H9 (cell line): Measurements from ENCODE around the gene GAMT. TPM values are rescaled to one million over a fixed set of nuclear protein-coding genes. Genes with fewer than 3 reads are reported as not detected.

Experiments used
- DNase-seq: peaks from one replicate; pipeline ENCODE4 v3.0.0-alpha.2; 2017
- H2AFZ ChIP-seq: one replicate; pipeline ENCODE4 v1.6.1; 2013; ENCODE audit warnings: mild to moderate bottlenecking, low read length, control low read depth, moderate library complexity
- H2AK5ac ChIP-seq: 2 replicates; pipeline ENCODE4 v1.6.1; 2013; ENCODE audit warnings: low read length, control low read depth, mixed read lengths; ENCODE audit not compliant: insufficient read length
- H2BK120ac ChIP-seq: one replicate; pipeline ENCODE4 v1.6.1; 2013; ENCODE audit warnings: low read depth, mild to moderate bottlenecking, low read length, control low read depth, inconsistent platforms; ENCODE audit not compliant: poor library complexity, severe bottlenecking
- H2BK12ac ChIP-seq: 2 replicates; pipeline ENCODE4 v1.6.1; 2013; ENCODE audit warnings: low read length, control low read depth, mixed read lengths, low read depth; ENCODE audit not compliant: insufficient read length
- H2BK15ac ChIP-seq: 2 replicates; pipeline ENCODE4 v1.6.1; 2013; ENCODE audit warnings: low read depth, low read length, control low read depth
- H2BK20ac ChIP-seq: one replicate; pipeline ENCODE4 v1.6.1; 2013; ENCODE audit warnings: low read depth, mild to moderate bottlenecking, low read length, control low read depth, inconsistent platforms; ENCODE audit not compliant: poor library complexity, severe bottlenecking
- H2BK5ac ChIP-seq: 2 replicates; pipeline ENCODE4 v1.6.1; 2013; ENCODE audit warnings: low read length, control low read depth, mixed read lengths; ENCODE audit not compliant: insufficient read length
- H3K14ac ChIP-seq: 2 replicates; pipeline ENCODE4 v1.6.1; 2013; ENCODE audit warnings: low read length, control low read depth; ENCODE audit not compliant: insufficient read depth
- H3K18ac ChIP-seq: 2 replicates; pipeline ENCODE4 v1.6.1; 2013; ENCODE audit warnings: low read depth, mild to moderate bottlenecking, mixed read lengths, low read length, control low read depth; ENCODE audit not compliant: insufficient read length
- H3K23ac ChIP-seq: 2 replicates; pipeline ENCODE4 v1.6.1; 2013; ENCODE audit warnings: low read length, control low read depth, mixed read lengths, low read depth; ENCODE audit not compliant: insufficient read length
- H3K23me2 ChIP-seq: 2 replicates; pipeline ENCODE4 v1.6.1; 2013; ENCODE audit warnings: low read depth, mild to moderate bottlenecking, mixed read lengths, low read length, control low read depth; ENCODE audit not compliant: insufficient read length, poor library complexity, severe bottlenecking
- H3K27ac ChIP-seq: 2 replicates; pipeline ENCODE4 v1.5.1; 2013; ENCODE audit warnings: low read length, control low read depth, mixed read lengths, low read depth; ENCODE audit not compliant: insufficient read length
- H3K27me3 ChIP-seq: 2 replicates; pipeline ENCODE4 v1.6.1; 2013; ENCODE audit warnings: low read length, control low read depth, inconsistent platforms; ENCODE audit not compliant: insufficient read depth
- H3K4ac ChIP-seq: 2 replicates; pipeline ENCODE4 v1.6.1; 2013; ENCODE audit warnings: low read depth, mild to moderate bottlenecking, control low read depth, inconsistent platforms, low read length, moderate library complexity
- H3K4me1 ChIP-seq: 2 replicates; pipeline ENCODE4 v1.6.1; 2013; ENCODE audit warnings: low read length, control low read depth, inconsistent platforms; ENCODE audit not compliant: insufficient read depth
- H3K4me2 ChIP-seq: 2 replicates; pipeline ENCODE4 v1.6.1; 2013; ENCODE audit warnings: low read length, control low read depth, mixed read lengths; ENCODE audit not compliant: insufficient read length, insufficient read depth
- H3K56ac ChIP-seq: 2 replicates; pipeline ENCODE4 v1.6.1; 2013; ENCODE audit warnings: low read depth, mild to moderate bottlenecking, mixed read lengths, low read length, control low read depth; ENCODE audit not compliant: insufficient read length
- H3K79me1 ChIP-seq: 2 replicates; pipeline ENCODE4 v1.6.1; 2013; ENCODE audit warnings: low read depth, mild to moderate bottlenecking, moderate library complexity, low read length, control low read depth, inconsistent platforms; ENCODE audit not compliant: insufficient read depth, poor library complexity, severe bottlenecking
- H3K79me2 ChIP-seq: 2 replicates; pipeline ENCODE4 v1.6.1; 2013; ENCODE audit warnings: low read length, control low read depth, inconsistent platforms; ENCODE audit not compliant: insufficient read depth
- H3K9ac ChIP-seq: 2 replicates; pipeline ENCODE4 v1.6.1; 2013; ENCODE audit warnings: low read length, control low read depth, mixed read lengths; ENCODE audit not compliant: insufficient read length; ENCODE audit errors: extremely low read depth
- H3K9me3 ChIP-seq: one replicate; pipeline ENCODE4 v1.6.1; 2013; ENCODE audit warnings: low read depth, low read length, inconsistent platforms; ENCODE audit not compliant: control insufficient read depth
- H3T11ph ChIP-seq: one replicate; pipeline ENCODE4 v1.6.1; 2013; ENCODE audit warnings: mild to moderate bottlenecking, low read length, control low read depth, inconsistent platforms
- H4K20me1 ChIP-seq: one replicate; pipeline ENCODE4 v1.6.1; 2013; ENCODE audit not compliant: control insufficient read depth, insufficient read length, insufficient read depth
- H4K5ac ChIP-seq: 2 replicates; pipeline ENCODE4 v1.6.1; 2013; ENCODE audit warnings: low read depth, mild to moderate bottlenecking, mixed read lengths, low read length, control low read depth; ENCODE audit not compliant: insufficient read length
- H4K8ac ChIP-seq: replicated peaks from 2 replicates; pipeline ENCODE4 v1.6.1; 2013; ENCODE audit warnings: low read length, control low read depth, mixed read lengths, low read depth; ENCODE audit not compliant: insufficient read length
- H4K91ac ChIP-seq: 2 replicates; pipeline ENCODE4 v1.6.1; 2013; ENCODE audit warnings: low read depth, mild to moderate bottlenecking, moderate library complexity, mixed read lengths, low read length, control low read depth; ENCODE audit not compliant: insufficient read length
- H3K27ac Mint-ChIP-seq, 3 experiments: 2 replicates in 2 of 3; 3 replicates in 1 of 3; pipeline ENCODE4 v1.8.0; 2020 to 2021; ENCODE audit warnings: mixed read lengths in 3 of 3, mild to moderate bottlenecking in 1 of 3, moderate library complexity in 1 of 3
- H3K27me3 Mint-ChIP-seq: 2 replicates; pipeline ENCODE4 v1.8.0; 2021; ENCODE audit warnings: low read depth, mild to moderate bottlenecking, moderate library complexity, mixed read lengths
- H3K36me3 Mint-ChIP-seq, 3 experiments: 2 replicates in 2 of 3; 3 replicates in 1 of 3; pipeline ENCODE4 v1.8.0; 2020 to 2021; ENCODE audit warnings: low read depth in 3 of 3, mixed read lengths in 3 of 3; ENCODE audit not compliant: insufficient read depth in 1 of 3
- H3K4me1 Mint-ChIP-seq, 2 experiments: 2 replicates each; pipeline ENCODE4 v1.8.0; 2020; ENCODE audit warnings: mixed read lengths in 2 of 2
- H3K4me3 Mint-ChIP-seq, 2 experiments: 2 replicates in 1 of 2; 3 replicates in 1 of 2; pipeline ENCODE4 v1.8.0; 2020 to 2021; ENCODE audit warnings: mild to moderate bottlenecking in 2 of 2, mixed read lengths in 2 of 2, moderate library complexity in 1 of 2
- H3K9me3 Mint-ChIP-seq, 2 experiments: 2 replicates in 1 of 2; 3 replicates in 1 of 2; pipeline ENCODE4 v1.8.0; 2020; ENCODE audit warnings: mild to moderate bottlenecking in 2 of 2, mixed read lengths in 2 of 2, moderate library complexity in 1 of 2
- WGBS: extraction: QIAGEN DNeasy Blood & Tissue Kit; methylation state at CpG from one replicate; pipeline ENCODE4 v1.1.7; 2013; ENCODE audit warnings: missing lambda C conversion rate, low lambda C conversion rate, mixed read lengths; ENCODE audit not compliant: insufficient read length; ENCODE audit errors: extremely low coverage; 5-methylcytosine and 5-hydroxymethylcytosine counted together
- total RNA-seq: library from RNA; stranded (reverse); gene quantifications from 2 replicates; pipeline ENCODE4 v1.2.1, GENCODE V29; 2021
- TF ChIP-seq, protein P1 (sequence below): fragments of 200-600 bp; sonication (generic); conservative IDR thresholded peaks from 3 replicates; pipeline ENCODE4 v1.8.0; 2021; ENCODE audit warnings: antibody characterized with exemption, mild to moderate bottlenecking

The GAMT gene
- total RNA-seq, 1 experiment from 2014 or later, result 26.6 TPM

DNA sequence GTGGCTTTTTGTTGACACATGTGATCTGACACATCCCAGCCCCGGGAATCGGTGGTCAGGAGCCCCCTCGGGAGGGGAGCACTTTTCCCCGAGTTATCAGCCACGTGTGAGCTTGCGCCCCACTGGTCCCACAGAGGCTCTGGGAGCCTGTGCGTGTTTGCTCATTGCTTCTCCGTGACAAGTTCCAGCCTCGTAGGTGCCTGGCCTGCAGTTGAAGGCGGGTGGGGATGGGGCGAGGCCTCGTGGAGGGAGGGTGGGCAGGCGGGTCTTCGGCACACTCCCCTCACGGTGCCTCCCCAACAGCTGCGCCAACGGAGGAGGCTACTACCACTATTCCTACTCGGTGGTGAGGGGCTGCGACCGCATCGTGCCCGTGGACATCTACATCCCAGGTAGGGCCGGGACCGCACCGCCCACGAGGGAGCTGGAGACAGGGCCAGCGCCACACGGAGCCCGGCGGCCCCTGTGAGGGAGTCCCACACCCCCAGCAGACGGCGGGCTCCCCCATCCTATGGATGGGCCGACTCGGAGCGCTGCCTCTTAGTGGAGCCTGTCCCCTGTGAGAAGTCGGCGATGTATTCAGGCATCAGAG lies 8.3 kb downstream of the GAMT start:
- Histone ChIP-seq H3K4ac (no peak overlapping the region), H3K27ac (no peak overlapping the region), H3K23ac (no peak overlapping the region), H4K8ac (no peak overlapping the region), H3K56ac (no peak overlapping the region), H2AFZ (no peak overlapping the region), H3K27me3 (no peaks in the 10 kb centered on the region), H3K9ac (no peak overlapping the region), H4K20me1 (no peaks in the 10 kb centered on the region), H3K23me2 (no peaks in the 10 kb centered on the region), H4K91ac (no peak overlapping the region), H2BK20ac (no peak overlapping the region), H3K18ac (no peak overlapping the region), H3K4me1 (no peaks in the 10 kb centered on the region), H3K79me2 (no peaks in the 10 kb centered on the region), H3K79me1 (no peaks in the 10 kb centered on the region), H3K4me2 (no peak overlapping the region), H3K9me3 (no peaks in the 10 kb centered on the region), H4K5ac (no peak overlapping the region), H3T11ph (no peak overlapping the region), H2BK15ac (no peak overlapping the region), H3K14ac (no peak overlapping the region), H2BK5ac (no peak overlapping the region), H2BK12ac (no peak overlapping the region), H2BK120ac (no peak overlapping the region), H2AK5ac (no peak overlapping the region)
- Mint-ChIP-seq H3K27me3 (no peaks in the 10 kb centered on the region), H3K4me3 (no peak overlapping the region), H3K27ac (no peak overlapping the region), H3K9me3 (no peaks in the 10 kb centered on the region), H3K4me1 (peaks cover 0 to 6% of the 10 kb centered on the region in 2 experiments; a peak in 2 of 4 replicates), H3K36me3 (peaks cover 17 to 43% (median 38%) of the 10 kb centered on the region in 3 experiments; a peak in 6 of 7 replicates)
- no CpG with 5 or more reads among the region's 37 CpGs for WGBS
- TF ChIP-seq, protein P1, sequence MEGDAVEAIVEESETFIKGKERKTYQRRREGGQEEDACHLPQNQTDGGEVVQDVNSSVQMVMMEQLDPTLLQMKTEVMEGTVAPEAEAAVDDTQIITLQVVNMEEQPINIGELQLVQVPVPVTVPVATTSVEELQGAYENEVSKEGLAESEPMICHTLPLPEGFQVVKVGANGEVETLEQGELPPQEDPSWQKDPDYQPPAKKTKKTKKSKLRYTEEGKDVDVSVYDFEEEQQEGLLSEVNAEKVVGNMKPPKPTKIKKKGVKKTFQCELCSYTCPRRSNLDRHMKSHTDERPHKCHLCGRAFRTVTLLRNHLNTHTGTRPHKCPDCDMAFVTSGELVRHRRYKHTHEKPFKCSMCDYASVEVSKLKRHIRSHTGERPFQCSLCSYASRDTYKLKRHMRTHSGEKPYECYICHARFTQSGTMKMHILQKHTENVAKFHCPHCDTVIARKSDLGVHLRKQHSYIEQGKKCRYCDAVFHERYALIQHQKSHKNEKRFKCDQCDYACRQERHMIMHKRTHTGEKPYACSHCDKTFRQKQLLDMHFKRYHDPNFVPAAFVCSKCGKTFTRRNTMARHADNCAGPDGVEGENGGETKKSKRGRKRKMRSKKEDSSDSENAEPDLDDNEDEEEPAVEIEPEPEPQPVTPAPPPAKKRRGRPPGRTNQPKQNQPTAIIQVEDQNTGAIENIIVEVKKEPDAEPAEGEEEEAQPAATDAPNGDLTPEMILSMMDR, result no peak
- DNase-seq, result no peak
